HCT116 (cell line): ENCODE data around the gene FCSK. TPM values are rescaled to one million over a fixed set of nuclear protein-coding genes. Genes with fewer than 3 reads are reported as not detected.

Source experiments
- ATAC-seq: fragments of 200-7000 bp; cut with Tn5 transposase; 2 replicates; pipeline ENCODE4 v1.9.1; 2020; ENCODE audit warnings: mild to moderate bottlenecking, moderate library complexity
- BruUV-seq: library from RNA; stranded (reverse); fragments of 400-500 nt; replicated peaks from 2 replicates; lab custom pipeline; 2021; lab: Mats Ljungman, UMichigan
- CTCF ChIA-PET: fragments of 300-600 bp; sonication (Branson Sonifier 250); formaldehyde crosslinking; loops from one replicate; lab custom pipeline; 2021; ENCODE audit warnings: antibody characterized with exemption; lab: Charles Lee
- POLR2A ChIA-PET: fragments of 300-600, 350-600 bp; sonication (Branson Sonifier 250); formaldehyde crosslinking; loops from one replicate; lab custom pipeline; 2021; ENCODE audit warnings: antibody characterized with exemption; lab: Charles Lee
- RAD21 ChIA-PET, 2 experiments: fragments of 300-600 bp; sonication (Branson Sonifier 250); formaldehyde crosslinking; loops; one replicate each; lab custom pipeline; 2023; ENCODE audit warnings: low total read pairs in 2 of 2; ENCODE audit not compliant: uncharacterized antibody in 2 of 2, unreplicated experiment in 2 of 2, low non-redundant PET in 1 of 2; lab: Charles Lee
- DNase-seq: peaks from one replicate; pipeline ENCODE4 v3.0.0-alpha.2; 2010; ENCODE audit warnings: low read depth, low spot score
- H2AFZ ChIP-seq: fragments of 200-600 bp; shearing (Covaris generic), sonication (generic); 2 replicates; pipeline ENCODE4 v1.6.1; 2017; ENCODE audit warnings: low read depth, mixed run types, mixed read lengths, antibody characterized with exemption, low read length; ENCODE audit not compliant: poor library complexity, severe bottlenecking
- H3K27ac ChIP-seq: 2 replicates; pipeline ENCODE4 v1.5.1; 2012; ENCODE audit warnings: low read depth, low read length
- H3K27me3 ChIP-seq: fragments of 200-600 bp; sonication (generic); 2 replicates; pipeline ENCODE4 v1.6.1; 2016; ENCODE audit warnings: mixed run types, low read length, mixed read lengths; ENCODE audit not compliant: insufficient read depth
- H3K36me3 ChIP-seq, 2 experiments: fragments of 200-500 bp in 1 of 2; fragments of 200-600 bp in 1 of 2; sonication (Bioruptor generic) in 1 of 2; sonication (generic) in 1 of 2; 2 replicates each; pipeline versions ENCODE4 v1.5.1 to v1.6.1; 2014 to 2016; ENCODE audit warnings: low read length in 2 of 2, inconsistent platforms in 1 of 2, mixed read lengths in 1 of 2, mixed run types in 1 of 2; ENCODE audit not compliant: insufficient read depth in 2 of 2, control insufficient read depth in 1 of 2
- H3K4me1 ChIP-seq, 2 experiments: fragments of 200-600 bp in 1 of 2; sonication (generic) in 1 of 2; 2 replicates each; pipeline versions ENCODE4 v1.5.1 to v1.6.1; 2012 to 2017; ENCODE audit warnings: low read length in 2 of 2, inconsistent platforms in 1 of 2, mild to moderate bottlenecking in 1 of 2, mixed read lengths in 1 of 2, mixed run types in 1 of 2, moderate library complexity in 1 of 2; ENCODE audit not compliant: insufficient read depth in 2 of 2, control insufficient read depth in 1 of 2
- H3K4me2 ChIP-seq: fragments of 200-600 bp; sonication (generic); 2 replicates; pipeline ENCODE4 v1.6.1; 2017; ENCODE audit warnings: mixed run types, low read length, mixed read lengths
- H3K4me3 ChIP-seq, 2 experiments: fragments of 200-600 bp in 1 of 2; sonication (generic) in 1 of 2; replicated peaks in 1 of 2; 2 replicates each; pipeline ENCODE4 v1.5.1; 2011 to 2016; ENCODE audit warnings: low read length in 2 of 2, control low read depth in 1 of 2, low read depth in 1 of 2, mild to moderate bottlenecking in 1 of 2, mixed read lengths in 1 of 2, mixed run types in 1 of 2
- H3K79me2 ChIP-seq: fragments of 200-600 bp; sonication (generic); 2 replicates; pipeline ENCODE4 v1.6.1; 2017; ENCODE audit warnings: mild to moderate bottlenecking, mixed run types, low read length, moderate library complexity, mixed read lengths; ENCODE audit not compliant: insufficient read depth
- H3K9ac ChIP-seq: fragments of 200-600 bp; sonication (generic); 2 replicates; pipeline ENCODE4 v1.6.1; 2016; ENCODE audit warnings: low read length, mixed read lengths
- H3K9me2 ChIP-seq: fragments of 200-600 bp; sonication (generic), shearing (Covaris generic); 2 replicates; pipeline ENCODE4 v1.6.1; 2017; ENCODE audit warnings: mixed run types, mild to moderate bottlenecking, moderate library complexity; ENCODE audit not compliant: insufficient read depth
- H3K9me3 ChIP-seq, 2 experiments: fragments of 200-500 bp in 1 of 2; fragments of 200-600 bp in 1 of 2; sonication (Bioruptor generic) in 1 of 2; sonication (generic) in 1 of 2; 2 replicates each; pipeline ENCODE4 v1.6.1; 2014 to 2017; ENCODE audit warnings: low read length in 2 of 2, mixed read lengths in 2 of 2, inconsistent platforms in 1 of 2, low read depth in 1 of 2, mild to moderate bottlenecking in 1 of 2, mixed run types in 1 of 2, moderate library complexity in 1 of 2; ENCODE audit not compliant: control insufficient read depth in 1 of 2, insufficient read depth in 1 of 2
- H4K20me1 ChIP-seq: fragments of 200-600 bp; sonication (generic), shearing (Covaris generic); 2 replicates; pipeline ENCODE4 v1.6.1; 2017; ENCODE audit warnings: mixed run types, mild to moderate bottlenecking, moderate library complexity; ENCODE audit not compliant: insufficient read depth
- ATF3 ChIP-seq: IDR thresholded peaks from 2 replicates; pipeline ENCODE4 v1.6.1; 2012
- CEBPB ChIP-seq: IDR thresholded peaks from 2 replicates; pipeline ENCODE4 v1.6.1; 2012; ENCODE audit warnings: low read depth
- EGR1 ChIP-seq: IDR thresholded peaks from 2 replicates; pipeline ENCODE4 v1.6.1; 2012; ENCODE audit warnings: low read depth
- EZH2 ChIP-seq: fragments of 200-600 bp; sonication (generic); IDR thresholded peaks from 2 replicates; pipeline ENCODE4 v1.6.1; 2017; ENCODE audit warnings: antibody characterized with exemption, mixed run types
- EZH2phosphoT487 ChIP-seq: fragments of 200-600 bp; IDR thresholded peaks from 2 replicates; pipeline ENCODE4 v1.6.1; 2018; ENCODE audit warnings: antibody characterized with exemption, borderline replicate concordance
- FOSL1 ChIP-seq: IDR thresholded peaks from 2 replicates; pipeline ENCODE4 v1.6.1; 2012; ENCODE audit warnings: low read depth
- JUND ChIP-seq: IDR thresholded peaks from 2 replicates; pipeline ENCODE4 v1.6.1; 2012
- MAX ChIP-seq: IDR thresholded peaks from 2 replicates; pipeline ENCODE4 v1.6.1; 2012
- POLR2A ChIP-seq: IDR thresholded peaks from 2 replicates; pipeline ENCODE4 v1.7.0; 2011; ENCODE audit warnings: borderline replicate concordance; ENCODE audit not compliant: insufficient read depth, insufficient read length; ENCODE audit errors: extremely low read depth
- POLR2AphosphoS5 ChIP-seq: IDR thresholded peaks from 2 replicates; pipeline ENCODE4 v1.6.1; 2011; ENCODE audit warnings: mild to moderate bottlenecking, low read depth, low read length, moderate library complexity
- RAD21 ChIP-seq: IDR thresholded peaks from 2 replicates; pipeline ENCODE4 v1.6.1; 2012; ENCODE audit warnings: low read depth, mild to moderate bottlenecking
- SIN3A ChIP-seq: IDR thresholded peaks from 2 replicates; pipeline ENCODE4 v1.6.1; 2012; ENCODE audit warnings: low read depth
- SP1 ChIP-seq: IDR thresholded peaks from 2 replicates; pipeline ENCODE4 v1.6.1; 2012; ENCODE audit warnings: low read depth
- SRF ChIP-seq: IDR thresholded peaks from 2 replicates; pipeline ENCODE4 v1.6.1; 2012; ENCODE audit warnings: low read depth
- TCF7L2 ChIP-seq: IDR thresholded peaks from 2 replicates; pipeline ENCODE4 v1.7.0; 2011; ENCODE audit warnings: borderline replicate concordance, inconsistent platforms; ENCODE audit not compliant: insufficient read depth, insufficient read length; ENCODE audit errors: extremely low read depth
- ZBTB33 ChIP-seq: IDR thresholded peaks from 2 replicates; pipeline ENCODE4 v1.6.1; 2011; ENCODE audit warnings: mild to moderate bottlenecking, low read length, moderate library complexity; ENCODE audit not compliant: insufficient replicate concordance; ENCODE audit errors: extremely low read depth
- ZFX ChIP-seq: fragments of 450-650 bp; IDR thresholded peaks from 2 replicates; pipeline ENCODE4 v1.6.1; 2017
- ZNF274 ChIP-seq: fragments of 200-500 bp; sonication (Bioruptor generic); IDR thresholded peaks from 2 replicates; pipeline ENCODE4 v1.6.1; 2014; ENCODE audit warnings: mild to moderate bottlenecking, low read depth, low read length, inconsistent platforms
- intact Hi-C: fragments of 100-400 bp; cut with micrococcal nuclease; formaldehyde crosslinking; loops from 2 replicates; pipeline ENCODE4 v1.10.0; 2022
- total RNA-seq: library from RNA; stranded (reverse); gene quantifications from one replicate; pipeline ENCODE4 v1.2.1, GENCODE V29; 2021; ENCODE audit not compliant: unreplicated experiment

Gene FCSK
- total RNA-seq, 1 experiment from 2014 or later = 17.1 TPM

DNA sequence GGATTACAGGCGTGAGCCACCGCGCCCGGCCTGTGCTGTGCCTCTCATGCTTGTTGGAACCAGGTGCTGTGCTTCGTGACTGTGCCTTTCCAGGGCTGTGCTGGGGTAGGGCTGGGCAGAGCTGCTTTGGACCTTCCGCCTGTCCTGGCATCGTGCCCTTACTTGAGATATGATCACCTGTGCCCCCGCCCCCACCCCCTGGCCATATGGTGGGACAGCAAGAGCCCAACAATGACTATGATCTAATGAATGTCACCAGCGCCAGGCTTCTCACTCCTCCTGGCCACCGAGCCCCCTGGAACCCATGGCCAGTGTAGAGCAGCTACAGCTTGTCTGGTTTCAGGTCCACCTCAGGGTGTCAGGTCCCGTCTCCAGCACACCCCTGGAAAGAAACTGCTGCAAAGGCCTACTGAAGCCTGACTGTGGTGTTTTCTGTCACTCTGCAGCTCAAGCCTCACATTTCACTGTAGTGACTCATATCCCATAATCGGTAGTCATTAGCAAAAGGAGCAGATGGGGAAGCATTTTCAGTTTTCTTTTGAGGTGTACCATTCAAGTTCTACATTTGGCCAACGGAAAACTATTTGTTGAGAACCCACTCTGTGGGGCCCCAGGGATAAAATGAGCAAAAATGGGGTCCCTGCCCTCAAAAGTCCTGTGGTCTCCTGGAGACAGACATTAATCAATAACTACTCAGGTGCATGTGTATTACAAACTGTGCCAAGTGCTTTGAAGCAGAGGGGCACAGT, 22.1 kb downstream of the FCSK start:
- BruUV-seq = TSS peak; percentile 31
- peak overlapping the region in 1 of 2 experiments; percentile 38; a peak in 2 of 4 replicates for H3K4me3 ChIP-seq
- peak overlapping the region; percentile 42 for H3K9ac ChIP-seq

DNA sequence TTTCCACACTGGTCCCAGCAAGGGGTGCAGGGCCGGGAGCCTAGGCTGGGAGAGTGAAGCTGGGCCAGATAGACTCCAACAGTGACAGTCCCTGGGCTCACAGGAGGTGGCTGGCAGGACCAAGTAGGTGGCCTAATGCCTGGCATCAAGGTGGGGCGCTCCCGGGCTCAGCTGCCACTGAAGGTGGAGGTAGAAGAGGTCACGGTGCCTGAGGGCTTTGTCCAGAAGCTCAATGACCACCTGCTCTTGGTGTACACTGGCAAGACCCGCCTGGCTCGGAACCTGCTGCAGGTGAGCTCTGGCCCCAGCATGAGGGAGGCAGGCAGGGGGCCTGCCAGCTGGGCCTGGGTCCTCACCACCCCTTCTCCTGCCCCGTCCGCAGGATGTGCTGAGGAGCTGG, 23.8 kb downstream of the FCSK start:
- H3K9me2 ChIP-seq = no peaks in the 10 kb centered on the region
- POLR2A ChIA-PET = no interaction called here
- H4K20me1 ChIP-seq = no peaks in the 10 kb centered on the region
- H3K36me3 ChIP-seq = peaks cover 0 to 3% of the 10 kb centered on the region in 2 experiments; a peak in 1 of 4 replicates
- no peak overlapping the region for H2AFZ ChIP-seq
- RAD21 ChIA-PET = no interaction called here
- H3K79me2 ChIP-seq = no peaks in the 10 kb centered on the region
- H3K9ac ChIP-seq = no peak overlapping the region
- H3K9me3 ChIP-seq = no peaks in the 10 kb centered on the region
- no peaks in the 10 kb centered on the region for H3K27me3 ChIP-seq
- CTCF ChIA-PET = interaction anchor here (0.7 kb wide), 1 partner anchor 175 kb away, joined by 3 read pairs; no protein-coding TSS in a partner anchor
- H3K4me1 ChIP-seq = peaks cover 26 to 36% of the 10 kb centered on the region in 2 experiments
- H3K27ac ChIP-seq = no peak overlapping the region
- ATAC-seq = no peak
- BruUV-seq = no TSS peak
- H3K4me3 ChIP-seq = no peak overlapping the region
- no peak overlapping the region for H3K4me2 ChIP-seq
- intact Hi-C loops = no loop called here
- DNase-seq = no peak
- TF ChIP-seq SP1 (no peak), ZNF274 (no peak), POLR2AphosphoS5 (no peak), EZH2 (no peak), ATF3 (no peak), FOSL1 (no peak), MAX (no peak), SRF (no peak), JUND (no peak), EGR1 (no peak), EZH2phosphoT487 (no peak), CEBPB (no peak), ZBTB33 (no peak), ZFX (no peak), SIN3A (no peak), TCF7L2 (no peak), RAD21 (no peak)

More for the DNA sequence above, 22.1 kb downstream of the FCSK start:
- H3K4me2 ChIP-seq = peak overlapping the region; percentile 83
- H2AFZ ChIP-seq = no peak overlapping the region
- DNase-seq (peak; percentile 49), ATAC-seq (peak; percentile 84)
- H4K20me1 ChIP-seq = no peaks in the 10 kb centered on the region
- H3K27ac ChIP-seq = peak overlapping the region; percentile 63
- no peaks in the 10 kb centered on the region for H3K79me2 ChIP-seq
- H3K9me3 ChIP-seq = no peaks in the 10 kb centered on the region
- peaks cover 23 to 29% of the 10 kb centered on the region in 2 experiments for H3K4me1 ChIP-seq
- H3K27me3 ChIP-seq = no peaks in the 10 kb centered on the region
- RAD21 ChIA-PET = interaction anchor here in 1 of 2 experiments (1.5 kb wide), 1 partner anchor 96 kb away, joined by 4 read pairs; no protein-coding TSS in a partner anchor
- no peaks in the 10 kb centered on the region for H3K9me2 ChIP-seq
- intact Hi-C loops = no loop called here
- H3K36me3 ChIP-seq = no peaks in the 10 kb centered on the region; a peak in 1 of 4 replicates
- no peak for TF ChIP-seq POLR2A
- peak; percentile 49; the same call in 1 of the 2 replicates for TF ChIP-seq ZFX
- CTCF ChIA-PET = interaction anchor here (1.5 kb wide), 1 partner anchor 295 kb away, joined by 5 read pairs; no protein-coding TSS in a partner anchor
- POLR2A ChIA-PET = interaction anchor here (0.9 to 1.3 kb wide), 2 partner anchors 14 to 97 kb away, joined by 3 to 4 read pairs; no protein-coding TSS in a partner anchor
